Right lobe of liver (tissue), 6 donors: ENCODE results near the gene AKAP8L. TPM values are rescaled to one million over a fixed set of nuclear protein-coding genes. Genes with fewer than 3 reads are reported as not detected.
A peak's percentile ranks its signal among the peaks of the same experiment; 100 is the strongest.

Source experiments
- ATAC-seq, 4 donors: fragments of 200-7000 bp; cut with Tn5 transposase; one replicate each; pipeline ENCODE4 v1.9.1; 2020; ENCODE audit warnings: mild to moderate bottlenecking in 4 of 4, moderate library complexity in 4 of 4
- DNase-seq, 3 donors: peaks; one replicate each; pipeline ENCODE4 v3.0.0-alpha.2; 2020
- H3K27ac ChIP-seq, 3 donors: fragments of 200-600 bp; one replicate each; pipeline ENCODE4 v1.8.0; 2022
- H3K27me3 ChIP-seq, 2 donors: fragments of 200-600 bp; one replicate each; pipeline ENCODE4 v1.8.0; 2022
- H3K36me3 ChIP-seq, 4 donors: fragments of 200-600 bp; sonication (generic) in 1 of 4; one replicate each; pipeline versions ENCODE4 v1.5.1 to v1.8.0; 2017 to 2022; ENCODE audit warnings: control low read depth in 1 of 4
- H3K4me1 ChIP-seq, 4 donors: fragments of 200-600 bp; sonication (generic) in 1 of 4; one replicate each; pipeline versions ENCODE4 v1.5.1 to v1.8.0; 2017 to 2022; ENCODE audit warnings: control low read depth in 1 of 4
- H3K4me3 ChIP-seq, 3 donors: fragments of 200-600 bp; one replicate each; pipeline ENCODE4 v1.8.0; 2022
- H3K9me3 ChIP-seq, 4 donors: fragments of 200-600 bp; sonication (generic) in 1 of 4; one replicate each; pipeline versions ENCODE4 v1.5.1 to v1.8.0; 2017 to 2022; ENCODE audit warnings: control low read depth in 1 of 4
- CTCF ChIP-seq, 4 donors: fragments of 200-600 bp in 3 of 4; fragments of 450-650 bp in 1 of 4; IDR thresholded peaks; one replicate each; pipeline versions ENCODE4 v1.5.1 to v1.8.0; 2016 to 2022; ENCODE audit warnings: antibody characterized with exemption in 4 of 4, mild to moderate bottlenecking in 2 of 4
- POLR2A ChIP-seq: fragments of 450-650 bp; IDR thresholded peaks from one replicate; pipeline ENCODE4 v1.6.1; 2017; ENCODE audit warnings: antibody characterized with exemption, mild to moderate bottlenecking
- whole genome bisulfite sequencing: methylation state at CpG from one replicate; pipeline ENCODE4 v1.1.6; 2018; ENCODE audit warnings: low coverage, low lambda C conversion rate; ENCODE audit not compliant: insufficient coverage; ENCODE audit errors: missing lambda C conversion rate; 5-methylcytosine and 5-hydroxymethylcytosine counted together
- intact Hi-C, 2 donors: fragments of 100-400 bp; cut with DNase I; formaldehyde crosslinking; loops; one replicate each; pipeline versions ENCODE4 v1.11.2 to v1.14.1; 2022
- total RNA-seq, 6 experiments: library from RNA; depleted of rRNA in 2 of 6; stranded (reverse); fragments of >200 nt in 2 of 6; fragmentation: NEBNext Ultra II Directional in 3 of 6; extraction: Animal tissue kit (Norgen Biotek cat#: 25700) in 3 of 6; gene quantifications; one replicate each; pipeline versions ENCODE4 v1.1.0 to v1.2.4, GENCODE V29; 2016 to 2023
- donor health status: DM: no; HTN: yes; CAD: no.
- donor health status: DM: no; HTN: no; CAD: no.
- donor health status: DM: no; HTN: no; CAD: no.
- donor health status: DM: no; HTN: yes; CAD: no.
- donor health status: DM: no; HTN: yes; CAD: no.

Gene AKAP8L
- total RNA-seq, 6 experiments from 2014 or later, result 27.4 to 69.4 (median 49.6) TPM

GRCh38 chr19:15448778-15449619 is 30.2 kb upstream of the AKAP8L start:
- no peaks in the 10 kb centered on the region for H3K27me3 ChIP-seq
- H3K36me3 ChIP-seq, result no peaks in the 10 kb centered on the region
- intact Hi-C loops, result loop anchor here in 1 of 2 donors (10.0 kb wide), 1 partner anchor 264 kb away; no protein-coding TSS in a partner anchor
- DNase-seq, result peak in 1 of 3 donors; percentile 63
- no peaks in the 10 kb centered on the region for H3K9me3 ChIP-seq
- no peak for ATAC-seq
- H3K4me1 ChIP-seq, result peaks cover 0 to 31% (median 7%) of the 10 kb centered on the region in 4 donors
- 37% methylated on average over 8 of the region's 43 CpGs for WGBS
- H3K27ac ChIP-seq, result peak overlapping the region in 1 of 3 donors; percentile 68
- TF ChIP-seq POLR2A, result no peak
- TF ChIP-seq CTCF (IDR thresholded peaks at IDR 0.05), result no peak
- H3K4me3 ChIP-seq, result peak overlapping the region; percentile 40 to 56 (median 48)

- Histone ChIP-seq H3K4me1 (peaks cover 0 to 30% (median 7%) of the 10 kb centered on the region in 4 donors), H3K27me3 (no peaks in the 10 kb centered on the region), H3K36me3 (no peaks in the 10 kb centered on the region), H3K27ac (no peak overlapping the region), H3K4me3 (no peak overlapping the region), H3K9me3 (no peaks in the 10 kb centered on the region)
- 58% methylated on average over 5 of the region's 17 CpGs for WGBS
- ATAC-seq (no peak), DNase-seq (no peak)
- intact Hi-C loops, result loop anchor here in 1 of 2 donors (10.0 kb wide), 1 partner anchor 263 kb away; no protein-coding TSS in a partner anchor
- TF ChIP-seq CTCF (IDR thresholded peaks at IDR 0.05) (no peak), POLR2A (no peak)
Measured at GRCh38 chr19:15448044-15448777, 29.4 kb upstream of the AKAP8L start.

GRCh38 chr19:15447057-15447456 is 28.3 kb upstream of the AKAP8L start:
- H3K9me3 ChIP-seq, result no peaks in the 10 kb centered on the region
- no peaks in the 10 kb centered on the region for H3K36me3 ChIP-seq
- ATAC-seq (no peak), DNase-seq (no peak)
- H3K4me1 ChIP-seq, result peaks cover 0 to 24% (median 7%) of the 10 kb centered on the region in 4 donors
- no peak for TF ChIP-seq CTCF (IDR thresholded peaks at IDR 0.05)
- TF ChIP-seq POLR2A, result no peak
- no peaks in the 10 kb centered on the region for H3K27me3 ChIP-seq
- intact Hi-C loops, result loop anchor here in 1 of 2 donors (10.0 kb wide), 1 partner anchor 262 kb away; no protein-coding TSS in a partner anchor
- no peak overlapping the region for H3K27ac ChIP-seq
- no peak overlapping the region for H3K4me3 ChIP-seq
- WGBS, result 75% methylated on average over 2 of the region's 4 CpGs

- TF ChIP-seq CTCF (IDR thresholded peaks at IDR 0.05) (no peak), POLR2A (no peak)
- H3K4me3 ChIP-seq, result no peak overlapping the region
- H3K9me3 ChIP-seq, result no peaks in the 10 kb centered on the region
- no peaks in the 10 kb centered on the region for H3K27me3 ChIP-seq
- DNase-seq, result peak in 2 of 3 donors; percentile 72 to 82
- peaks cover 0 to 24% (median 7%) of the 10 kb centered on the region in 4 donors for H3K4me1 ChIP-seq
- no CpG with 5 or more reads among the region's 7 CpGs for WGBS
- no peak overlapping the region for H3K27ac ChIP-seq
- ATAC-seq, result peak; percentile 57 to 65 (median 61)
- no peaks in the 10 kb centered on the region for H3K36me3 ChIP-seq
- intact Hi-C loops, result loop anchor here in 1 of 2 donors (10.0 kb wide), 1 partner anchor 261 kb away; no protein-coding TSS in a partner anchor
Measured at GRCh38 chr19:15445807-15446376, 27.1 kb upstream of the AKAP8L start.
